NCI-H2107 (cell line): Measurements from ENCODE around the gene PTPRT.
"Not testable (repeated sequence)": the region's sequence is repeated elsewhere in the genome, so short reads cannot be mapped to it uniquely, and the experiment has no call there.

Source experiments
- DNase-seq: peaks from one replicate; lab custom pipeline; 2025; lab: John Stamatoyannopoulos, UW

Gene PTPRT

GRCh38 chr20:43187476-43188233 lies 2.1 kb downstream of the PTPRT start:
- peak; percentile 7 for DNase-seq

- DNase-seq: no peak
Measured at GRCh38 chr20:43186312-43186711, 3.4 kb downstream of the PTPRT start.

- no peak for DNase-seq
Measured at GRCh38 chr20:43185901-43186300, 3.8 kb downstream of the PTPRT start.

- DNase-seq: no peak
Measured at GRCh38 chr20:43183536-43184070, 6.1 kb downstream of the PTPRT start.

GRCh38 chr20:43178080-43178479 lies 11.6 kb downstream of the PTPRT start:
- DNase-seq: no peak

GRCh38 chr20:43176726-43177125 lies 13.0 kb downstream of the PTPRT start:
- DNase-seq: no peak

GRCh38 chr20:43171930-43172329 lies 17.8 kb downstream of the PTPRT start:
- DNase-seq: no peak

- DNase-seq: no peak
Measured at GRCh38 chr20:43170771-43171170, 18.9 kb downstream of the PTPRT start.

GRCh38 chr20:43167615-43168014 lies 22.1 kb downstream of the PTPRT start:
- no peak for DNase-seq

GRCh38 chr20:43167021-43167420 lies 22.7 kb downstream of the PTPRT start:
- DNase-seq: no peak

- DNase-seq: no peak
Measured at GRCh38 chr20:43165611-43166010, 24.1 kb downstream of the PTPRT start.

GRCh38 chr20:43164736-43165135 lies 25.0 kb downstream of the PTPRT start:
- DNase-seq: not testable (repeated sequence)

- no peak for DNase-seq
Measured at GRCh38 chr20:43161716-43162115, 28.0 kb downstream of the PTPRT start.

- DNase-seq: no peak
Measured at GRCh38 chr20:43160941-43161340, 28.8 kb downstream of the PTPRT start.

GRCh38 chr20:43159994-43160393 lies 29.7 kb downstream of the PTPRT start:
- no peak for DNase-seq

GRCh38 chr20:43155366-43156100 lies 34.2 kb downstream of the PTPRT start:
- DNase-seq: no peak

GRCh38 chr20:43151901-43152300 lies 37.8 kb downstream of the PTPRT start:
- DNase-seq: no peak

GRCh38 chr20:43151256-43151655 lies 38.5 kb downstream of the PTPRT start:
- DNase-seq: no peak

GRCh38 chr20:43140726-43141125 lies 49.0 kb downstream of the PTPRT start:
- DNase-seq: no peak

GRCh38 chr20:43138061-43138770 lies 51.5 kb downstream of the PTPRT start:
- DNase-seq: no peak

GRCh38 chr20:43137160-43137559 lies 52.5 kb downstream of the PTPRT start:
- no peak for DNase-seq

GRCh38 chr20:43124241-43124640 lies 65.5 kb downstream of the PTPRT start:
- no peak for DNase-seq

GRCh38 chr20:43123180-43123579 lies 66.5 kb downstream of the PTPRT start:
- DNase-seq: no peak
